Right lung (tissue), 5 donors: ENCODE results near the gene SPATS2. TPM values are rescaled to one million over a fixed set of nuclear protein-coding genes. Genes with fewer than 3 reads are reported as not detected.

Source experiments
- DNase-seq, 2 donors: peaks; one replicate each; pipeline ENCODE4 v3.0.0-alpha.2; 2013
- polyA plus RNA-seq, 5 donors: library from polyadenylated mRNA; unstranded; fragments of 120-200 nt; gene quantifications; one replicate each; pipeline versions ENCODE4 v1.2.1 to v1.2.3, GENCODE V29; 2013; ENCODE audit warnings: inconsistent platforms in 1 of 5, low replicate concordance in 1 of 5; ENCODE audit not compliant: insufficient read length in 5 of 5, insufficient read depth in 1 of 5

The SPATS2 gene
- polyA plus RNA-seq, 5 donors = 55.9 to 77.0 (median 66.8) TPM

GRCh38 chr12:49334681-49335080 lies 32.6 kb upstream of the SPATS2 start:
- no peak for DNase-seq

GRCh38 chr12:49335118-49335954 lies 31.9 kb upstream of the SPATS2 start:
- DNase-seq = no peak

DNA sequence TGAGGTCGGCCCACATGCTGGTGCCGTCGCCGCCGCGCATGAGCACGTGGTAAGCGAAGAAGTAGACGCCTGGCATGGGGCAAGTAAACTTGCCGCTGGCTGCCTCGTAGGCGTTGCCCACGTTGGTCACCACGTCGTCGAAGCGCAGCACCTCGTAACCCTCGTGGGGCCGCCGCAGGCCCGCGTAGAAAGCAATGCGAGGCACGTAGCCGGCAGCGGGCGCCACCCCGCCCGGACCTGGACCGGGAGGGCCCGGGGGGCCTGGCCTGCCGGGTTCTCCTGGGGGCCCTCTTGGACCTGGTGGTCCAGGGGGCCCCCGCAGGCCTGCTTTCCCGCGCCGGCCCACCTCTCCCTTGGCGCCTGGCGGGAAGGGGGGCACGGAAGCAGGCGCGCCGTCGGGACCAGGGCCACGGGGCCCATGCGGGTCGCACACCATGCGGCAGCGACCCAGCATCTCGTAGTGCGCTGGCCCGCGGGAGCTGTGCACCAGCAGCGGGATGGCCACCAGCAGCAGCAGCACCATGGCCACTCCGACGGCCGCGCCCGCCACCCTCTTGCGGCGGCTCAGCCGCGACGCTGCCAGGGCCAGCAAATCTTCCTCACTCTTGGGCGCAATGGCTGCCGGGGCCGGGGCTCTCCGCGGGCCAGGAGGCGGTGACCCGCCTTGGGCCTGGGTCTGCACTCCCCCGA lies 31.2 kb upstream of the SPATS2 start:
- DNase-seq = no peak

DNA sequence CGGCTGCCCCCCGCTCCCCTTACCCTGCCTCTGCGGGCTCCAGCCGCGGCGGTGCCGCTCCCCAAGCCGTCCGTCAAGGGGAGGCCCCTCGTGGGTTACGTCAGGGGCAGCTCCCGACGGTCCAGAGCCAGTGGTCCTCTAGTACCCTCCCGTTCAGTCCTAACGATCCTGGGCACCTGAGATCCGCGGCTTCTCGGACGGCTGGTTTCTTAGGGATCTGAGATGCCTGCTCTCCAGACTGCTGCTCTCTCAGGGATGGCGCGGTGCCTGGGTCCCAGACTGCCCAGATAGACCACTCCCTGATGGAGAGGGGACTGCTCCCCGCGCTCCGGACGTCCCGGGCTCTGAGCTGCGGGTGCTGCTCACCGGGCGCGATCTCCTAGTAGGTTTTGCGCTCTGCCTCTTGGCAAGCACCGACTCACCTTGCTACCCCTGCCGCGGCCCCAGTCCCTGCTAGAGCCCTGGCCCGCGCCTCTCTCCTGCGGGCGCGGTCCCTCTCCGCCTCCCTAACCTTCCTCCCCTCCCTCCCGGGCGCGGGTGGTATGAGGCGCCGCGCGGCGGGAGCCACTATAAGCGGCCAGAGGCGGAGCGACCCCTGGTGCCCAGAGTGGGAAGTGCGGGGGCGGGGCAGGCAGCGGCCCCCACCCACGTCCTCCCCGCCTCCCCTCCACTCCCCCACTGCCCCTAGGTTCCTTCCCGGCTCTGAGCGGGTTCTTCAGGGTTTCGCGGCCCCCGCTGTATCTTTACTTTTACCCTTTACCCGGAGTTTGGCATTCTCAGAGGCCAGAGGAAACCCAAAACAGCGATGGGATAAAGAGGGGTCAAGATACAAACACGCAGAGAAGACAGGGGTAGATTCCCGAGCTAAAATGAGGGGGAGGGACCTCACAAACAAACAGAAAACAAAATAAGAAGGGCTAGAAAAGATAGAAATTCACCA lies 30.3 kb upstream of the SPATS2 start, which contains the start of gene C1QL4:
C1QL4 (minus strand) TSS at position 544 of the 940 bp plus-strand sequence. CDS start 711 bp downstream, outside the sequence.
- peak; percentile 67 to 73 for DNase-seq

GRCh38 chr12:49338830-49339463 lies 28.3 kb upstream of the SPATS2 start:
- no peak for DNase-seq

GRCh38 chr12:49339464-49339861 lies 27.8 kb upstream of the SPATS2 start:
- no peak for DNase-seq

- no peak for DNase-seq
Observed at GRCh38 chr12:49340095-49340870, 27.0 kb upstream of the SPATS2 start.

DNA sequence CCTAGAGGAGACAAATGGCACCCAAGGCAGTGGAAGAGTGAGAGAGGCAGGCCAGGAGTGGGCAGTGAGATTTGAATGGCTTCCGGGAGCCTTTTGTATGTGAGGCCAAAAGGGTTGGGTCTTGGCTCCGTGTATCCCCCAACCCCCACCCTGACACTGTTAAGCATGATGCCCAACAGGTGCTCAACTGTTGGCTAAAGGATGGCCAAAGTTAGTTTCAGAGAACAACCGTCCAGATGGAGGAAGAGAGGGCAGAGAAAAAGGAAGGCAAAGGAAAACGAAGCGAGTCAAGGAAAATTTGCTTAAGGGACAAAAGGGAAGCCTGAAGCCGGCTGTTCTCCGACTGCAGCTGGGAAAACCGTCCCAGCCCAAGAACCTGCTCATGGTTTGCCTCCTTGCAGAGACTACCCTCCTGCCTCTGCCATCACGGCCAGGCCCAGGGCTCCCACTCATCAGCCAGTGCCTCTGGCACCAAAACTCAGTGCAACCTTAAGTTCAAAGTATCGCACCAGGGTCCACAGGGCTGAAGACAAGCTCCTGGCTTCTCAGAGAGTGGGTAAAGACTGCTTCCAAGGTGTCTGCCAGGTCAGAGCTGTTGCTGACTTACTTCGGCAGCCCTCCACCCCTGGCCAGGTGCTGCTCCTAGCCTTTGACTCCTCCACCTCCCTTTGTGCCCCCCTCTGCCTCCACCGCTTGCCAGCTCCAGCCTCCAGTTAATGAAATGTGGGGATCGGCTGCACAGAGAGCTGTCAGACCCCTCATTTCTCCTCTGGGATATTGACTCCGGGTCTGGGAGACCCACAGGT lies 26.1 kb upstream of the SPATS2 start:
- DNase-seq = no peak

DNA sequence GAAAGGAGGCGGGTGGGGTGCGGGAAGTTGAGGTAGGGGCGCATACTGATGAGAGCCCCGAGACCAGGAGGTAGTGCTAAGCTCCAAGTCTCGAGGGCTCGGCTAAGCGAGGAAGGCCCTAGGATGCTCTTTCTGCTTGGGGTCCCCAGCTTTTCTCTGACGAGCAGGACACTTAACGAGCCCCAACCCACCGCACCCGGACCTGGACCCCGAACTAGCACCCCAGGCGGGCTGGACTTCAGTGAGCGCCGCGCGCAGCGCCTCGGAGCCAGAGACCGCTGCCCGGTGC lies 25.5 kb upstream of the SPATS2 start:
- DNase-seq = no peak

- DNase-seq = peak; percentile 55 to 65
Observed at GRCh38 chr12:49342066-49342913, 25.0 kb upstream of the SPATS2 start.

DNA sequence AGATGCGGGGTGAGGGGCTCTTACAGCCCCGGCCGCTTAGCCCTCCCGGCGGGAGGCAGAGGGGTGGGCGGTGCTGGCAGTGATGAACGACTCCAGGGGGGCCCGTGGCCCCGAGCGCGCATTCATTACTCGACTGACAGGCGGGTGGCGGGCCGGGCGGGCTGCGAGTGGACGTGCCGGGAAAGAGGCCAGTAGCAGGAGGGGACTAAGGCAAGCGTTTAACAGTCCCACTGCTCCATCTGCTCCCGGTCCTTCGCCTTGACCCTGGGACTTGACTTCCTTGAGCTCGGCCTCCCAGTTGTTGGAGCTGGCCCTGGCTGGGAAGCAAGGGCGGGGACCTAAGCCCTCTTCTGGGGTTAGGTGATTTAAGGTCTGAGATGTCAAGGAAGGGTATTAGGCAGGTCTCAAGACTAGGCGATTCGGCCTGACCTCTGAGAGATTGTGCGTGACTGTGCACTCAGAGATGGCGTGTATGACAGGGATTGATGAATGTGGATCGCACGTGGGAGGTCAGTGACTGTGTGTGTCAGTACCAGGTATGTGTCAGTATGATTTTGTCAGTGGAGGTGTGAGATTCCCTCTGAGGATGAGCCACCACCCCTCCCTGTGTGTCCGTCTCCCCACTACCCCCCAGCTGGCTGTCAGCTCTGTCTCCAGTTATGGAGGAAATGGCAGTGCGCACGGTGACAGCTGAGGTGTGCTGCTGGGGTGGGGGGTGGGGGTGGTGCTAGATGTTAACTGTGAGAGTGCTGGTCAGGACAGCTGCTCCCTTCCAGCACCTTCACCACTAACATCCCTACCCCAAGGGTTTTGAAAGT lies 24.1 kb upstream of the SPATS2 start:
- DNase-seq = no peak

GRCh38 chr12:49344486-49345050 lies 22.7 kb upstream of the SPATS2 start:
- no peak for DNase-seq

DNA sequence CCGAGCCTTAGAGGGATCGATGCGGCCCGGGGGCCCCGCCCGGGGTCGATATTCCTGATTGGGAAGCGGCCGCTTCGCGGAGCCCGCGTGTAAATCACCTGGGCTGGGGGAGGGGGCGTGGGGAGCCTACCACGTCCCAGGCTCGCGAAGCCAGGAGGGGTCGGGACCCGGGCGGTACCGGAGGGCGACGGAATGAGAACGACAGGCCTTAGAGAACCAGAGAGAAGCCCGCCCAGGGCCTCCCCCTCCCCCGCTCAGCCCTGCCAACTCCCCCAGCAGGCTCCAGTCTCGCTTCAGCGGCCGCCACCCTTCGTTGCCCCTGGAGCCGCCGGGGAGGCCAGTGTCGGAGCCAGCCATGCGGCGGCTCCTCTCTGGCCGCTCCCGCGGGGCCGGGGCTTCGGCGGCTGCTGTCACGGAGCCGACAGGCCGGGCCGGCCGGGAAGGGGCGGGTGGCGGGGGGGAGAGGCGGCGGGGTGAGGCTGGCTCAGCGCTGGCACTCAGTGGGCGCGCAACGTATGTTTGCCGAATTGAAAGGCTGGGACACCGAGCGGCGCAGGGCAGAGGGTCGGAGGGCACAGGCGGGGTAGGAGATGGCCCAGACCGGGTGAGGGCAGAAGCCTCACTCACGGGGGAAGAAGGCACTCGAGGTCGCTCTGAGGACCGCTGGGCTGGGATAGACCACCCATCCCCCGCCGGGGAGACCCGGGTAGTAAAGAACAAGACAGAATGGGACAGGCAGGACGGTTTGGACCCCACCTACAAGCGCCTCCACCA lies 22.0 kb upstream of the SPATS2 start:
- DNase-seq = no peak

- no peak for DNase-seq
Observed at GRCh38 chr12:49345825-49346658, 21.2 kb upstream of the SPATS2 start.

- DNase-seq = no peak
Observed at GRCh38 chr12:49346659-49347310, 20.5 kb upstream of the SPATS2 start, which contains the start of gene DNAJC22. Gene DNAJC22 (plus strand): TSS chr12:49346888. CDS start chr12:49348873, 1,985 bp downstream.
